ENCODE measurements around the gene SLC44A3.

Gene SLC44A3

GRCh38 chr1:94865360-94865759 is 45.2 kb downstream of the SLC44A3 start:
- H3K9ac ChIP-seq (ENCODE audit: low read length) = no peak overlapping the region
- H4K20me1 ChIP-seq (ENCODE audit: insufficient read depth, low read length) = no peaks in the 10 kb centered on the region
- H3F3A ChIP-seq (ENCODE audit: insufficient read depth, low read length) = no peaks in the 10 kb centered on the region
- H3K27ac ChIP-seq (ENCODE audit: low read length) = no peak overlapping the region
- H3K4me3 ChIP-seq (ENCODE audit: low read length) = no peak overlapping the region
- TF ChIP-seq EZH2phosphoT487 (IDR thresholded peaks at IDR 0.05; ENCODE audit: low read length) (no peak), CTCF (IDR thresholded peaks at IDR 0.05; ENCODE audit: low read length) (no peak), EZH2 (optimal IDR thresholded peaks at IDR 0.05; ENCODE audit: low read depth, low read length) (no peak)
- no peaks in the 10 kb centered on the region for H3K36me3 ChIP-seq (replicated peaks; ENCODE audit: insufficient read depth, low read length)
- DNase-seq = no peak
- H3K4me1 ChIP-seq (ENCODE audit: low read length) = no peaks in the 10 kb centered on the region
- no peaks in the 10 kb centered on the region for H3K79me2 ChIP-seq (ENCODE audit: low read length)
- H2AFZ ChIP-seq (ENCODE audit: low read length) = no peak overlapping the region
- no peak overlapping the region for H3K4me2 ChIP-seq (ENCODE audit: low read depth, low read length)
- no peaks in the 10 kb centered on the region for H3K9me2 ChIP-seq (replicated peaks; ENCODE audit: insufficient read depth, low read length)
- H3K9me3 ChIP-seq (replicated peaks; ENCODE audit: insufficient read depth, low read length) = no peaks in the 10 kb centered on the region
- H3K27me3 ChIP-seq (replicated peaks; ENCODE audit: insufficient read depth, low read length) = no peaks in the 10 kb centered on the region

GRCh38 chr1:94866164-94866807 is 46.1 kb downstream of the SLC44A3 start:
- no peak overlapping the region for H3K4me2 ChIP-seq (ENCODE audit: low read depth, low read length)
- H3K9me3 ChIP-seq (replicated peaks; ENCODE audit: insufficient read depth, low read length) = no peaks in the 10 kb centered on the region
- H3F3A ChIP-seq (ENCODE audit: insufficient read depth, low read length) = no peaks in the 10 kb centered on the region
- no peaks in the 10 kb centered on the region for H4K20me1 ChIP-seq (ENCODE audit: insufficient read depth, low read length)
- H3K4me3 ChIP-seq (ENCODE audit: low read length) = no peak overlapping the region
- no peaks in the 10 kb centered on the region for H3K4me1 ChIP-seq (ENCODE audit: low read length)
- H3K9ac ChIP-seq (ENCODE audit: low read length) = no peak overlapping the region
- DNase-seq = no peak
- TF ChIP-seq CTCF (IDR thresholded peaks at IDR 0.05; ENCODE audit: low read length) = no peak
- H3K27me3 ChIP-seq (replicated peaks; ENCODE audit: insufficient read depth, low read length) = no peaks in the 10 kb centered on the region
- H3K79me2 ChIP-seq (ENCODE audit: low read length) = no peaks in the 10 kb centered on the region
- no peak overlapping the region for H3K27ac ChIP-seq (ENCODE audit: low read length)
- H2AFZ ChIP-seq (ENCODE audit: low read length) = no peak overlapping the region
- no peaks in the 10 kb centered on the region for H3K9me2 ChIP-seq (replicated peaks; ENCODE audit: insufficient read depth, low read length)
- H3K36me3 ChIP-seq (replicated peaks; ENCODE audit: insufficient read depth, low read length) = no peaks in the 10 kb centered on the region

- H3K79me2 ChIP-seq (ENCODE audit: low read length) = no peaks in the 10 kb centered on the region
- H3K27ac ChIP-seq (ENCODE audit: low read length) = no peak overlapping the region
- H3K4me1 ChIP-seq (ENCODE audit: low read length) = no peaks in the 10 kb centered on the region
- no peaks in the 10 kb centered on the region for H3K9me3 ChIP-seq (replicated peaks; ENCODE audit: insufficient read depth, low read length)
- no peak overlapping the region for H3K9ac ChIP-seq (ENCODE audit: low read length)
- H3K4me2 ChIP-seq (ENCODE audit: low read depth, low read length) = no peak overlapping the region
- H3K4me3 ChIP-seq (ENCODE audit: low read length) = no peak overlapping the region
- no peaks in the 10 kb centered on the region for H4K20me1 ChIP-seq (ENCODE audit: insufficient read depth, low read length)
- H2AFZ ChIP-seq (ENCODE audit: low read length) = no peak overlapping the region
- H3F3A ChIP-seq (ENCODE audit: insufficient read depth, low read length) = no peaks in the 10 kb centered on the region
- H3K9me2 ChIP-seq (replicated peaks; ENCODE audit: insufficient read depth, low read length) = no peaks in the 10 kb centered on the region
- no peak for DNase-seq
- no peaks in the 10 kb centered on the region for H3K36me3 ChIP-seq (replicated peaks; ENCODE audit: insufficient read depth, low read length)
- TF ChIP-seq EZH2phosphoT487 (IDR thresholded peaks at IDR 0.05; ENCODE audit: low read length) (no peak), EZH2 (optimal IDR thresholded peaks at IDR 0.05; ENCODE audit: low read depth, low read length) (no peak), CTCF (IDR thresholded peaks at IDR 0.05; ENCODE audit: low read length) (no peak)
- H3K27me3 ChIP-seq (replicated peaks; ENCODE audit: insufficient read depth, low read length) = no peaks in the 10 kb centered on the region
Observed at GRCh38 chr1:94871031-94871430, 50.9 kb downstream of the SLC44A3 start.
